Measurements from ENCODE around the gene SIGLEC9. TPM values are rescaled to one million over a fixed set of nuclear protein-coding genes. Genes with fewer than 3 reads are reported as not detected.
A peak's percentile ranks its signal among the peaks of the same experiment; 100 is the strongest.

SIGLEC9 gene
- total RNA-seq, 2 experiments from 2014 or later: 0.36 to 0.59 TPM

DNA sequence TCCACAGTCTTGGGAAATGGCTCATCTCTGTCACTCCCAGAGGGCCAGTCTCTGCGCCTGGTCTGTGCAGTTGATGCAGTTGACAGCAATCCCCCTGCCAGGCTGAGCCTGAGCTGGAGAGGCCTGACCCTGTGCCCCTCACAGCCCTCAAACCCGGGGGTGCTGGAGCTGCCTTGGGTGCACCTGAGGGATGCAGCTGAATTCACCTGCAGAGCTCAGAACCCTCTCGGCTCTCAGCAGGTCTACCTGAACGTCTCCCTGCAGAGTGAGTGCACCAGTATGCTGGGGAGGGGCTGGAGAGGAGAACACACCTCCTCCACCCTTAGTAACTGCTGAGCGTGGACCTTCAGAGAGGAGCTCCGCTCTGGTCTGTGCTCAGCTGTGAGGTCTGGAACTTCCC is 2.3 kb downstream of the SIGLEC9 start:
- POLR2A ChIA-PET: no interaction called here
- Mint-ChIP-seq H3K27me3 (no peaks in the 10 kb centered on the region), H3K36me3 (ENCODE audit: low read depth) (peaks cover 4% of the 10 kb centered on the region), H3K4me3 (no peak overlapping the region), H3K27ac (peak overlapping the region; percentile 89), H3K9me3 (peaks cover 2% of the 10 kb centered on the region), H3K4me1 (ENCODE audit: low read depth) (peaks cover 82% of the 10 kb centered on the region)
- intact Hi-C loops (cut with DNase I, micrococcal nuclease): no loop called here
- peaks cover 0 to 8% of the 10 kb centered on the region in 2 experiments for H3K9me3 ChIP-seq (ENCODE audit: control insufficient read depth in 1 of 2, insufficient read depth in 1 of 2, low read length in 2 of 2)
- peaks cover 97% of the 10 kb centered on the region for H3K4me1 ChIP-seq (ENCODE audit: insufficient read depth, low read length)
- ATAC-seq (ENCODE audit: poor library complexity) (no peak), DNase-seq (no peak)
- TF ChIP-seq CTCF (IDR thresholded peaks at IDR 0.05): no peak
- H3K36me3 ChIP-seq (ENCODE audit: insufficient read depth, low read length): no peaks in the 10 kb centered on the region
- H3K27ac ChIP-seq (ENCODE audit: low read depth in 1 of 2, low read length in 2 of 2): peak overlapping the region in 1 of 2 donors; percentile 16
- no peaks in the 10 kb centered on the region for H3K27me3 ChIP-seq (ENCODE audit: control insufficient read depth in 1 of 2, insufficient read depth in 2 of 2, low read length in 2 of 2)
- CTCF ChIA-PET: no interaction called here
- H3K4me3 ChIP-seq (ENCODE audit: low read length): peak overlapping the region; percentile 15

DNA sequence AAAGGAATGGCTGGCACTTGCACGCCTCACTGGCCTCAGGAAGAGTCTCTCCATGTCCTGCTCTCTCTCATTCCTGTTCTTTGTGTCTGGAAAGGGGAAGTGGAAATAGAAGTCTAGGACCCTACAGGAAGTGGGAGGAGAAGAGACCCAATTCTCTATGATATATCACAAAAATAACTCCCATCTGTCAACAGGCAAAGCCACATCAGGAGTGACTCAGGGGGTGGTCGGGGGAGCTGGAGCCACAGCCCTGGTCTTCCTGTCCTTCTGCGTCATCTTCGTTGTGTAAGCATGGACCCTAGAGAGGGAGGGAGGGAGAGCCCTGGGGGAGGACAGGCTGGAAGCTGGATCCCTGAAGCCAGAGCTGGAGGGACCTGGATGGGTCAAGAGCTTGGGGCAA is 3.0 kb downstream of the SIGLEC9 start:
- no peak for TF ChIP-seq CTCF (IDR thresholded peaks at IDR 0.05)
- H3K27me3 ChIP-seq (ENCODE audit: control insufficient read depth in 1 of 2, insufficient read depth in 2 of 2, low read length in 2 of 2): no peaks in the 10 kb centered on the region
- H3K36me3 Mint-ChIP-seq (ENCODE audit: low read depth): peaks cover 4% of the 10 kb centered on the region
- ATAC-seq (ENCODE audit: poor library complexity): no peak
- peaks cover 82% of the 10 kb centered on the region for H3K4me1 Mint-ChIP-seq (ENCODE audit: low read depth)
- POLR2A ChIA-PET: interaction anchor here (0.8 kb wide), 1 partner anchor 31 kb away, joined by 3 read pairs; no protein-coding TSS in a partner anchor
- H3K9me3 Mint-ChIP-seq: peaks cover 2% of the 10 kb centered on the region
- H3K4me1 ChIP-seq (ENCODE audit: insufficient read depth, low read length): peaks cover 96% of the 10 kb centered on the region
- peak in 5 of 14 experiments; percentile 31 to 66 (median 51) for DNase-seq
- H3K27ac Mint-ChIP-seq: peak overlapping the region; percentile 89
- H3K4me3 ChIP-seq (ENCODE audit: low read length): no peak overlapping the region
- CTCF ChIA-PET: no interaction called here
- H3K36me3 ChIP-seq (ENCODE audit: insufficient read depth, low read length): no peaks in the 10 kb centered on the region
- H3K27ac ChIP-seq (ENCODE audit: low read depth in 1 of 2, low read length in 2 of 2): no peak overlapping the region
- intact Hi-C loops (cut with DNase I, micrococcal nuclease): no loop called here
- no peaks in the 10 kb centered on the region for H3K27me3 Mint-ChIP-seq
- H3K4me3 Mint-ChIP-seq: peak overlapping the region; percentile 39
- H3K9me3 ChIP-seq (ENCODE audit: control insufficient read depth in 1 of 2, insufficient read depth in 1 of 2, low read length in 2 of 2): peaks cover 0 to 4% of the 10 kb centered on the region in 2 experiments

- H3K4me3 ChIP-seq (ENCODE audit: low read length): no peak overlapping the region
- intact Hi-C loops (cut with DNase I, micrococcal nuclease): no loop called here
- Mint-ChIP-seq H3K9me3 (peaks cover 2% of the 10 kb centered on the region), H3K36me3 (ENCODE audit: low read depth) (peaks cover 3% of the 10 kb centered on the region), H3K4me3 (no peak overlapping the region), H3K27ac (peak overlapping the region; percentile 89), H3K27me3 (no peaks in the 10 kb centered on the region), H3K4me1 (ENCODE audit: low read depth) (peaks cover 79% of the 10 kb centered on the region)
- no peaks in the 10 kb centered on the region for H3K27me3 ChIP-seq (ENCODE audit: control insufficient read depth in 1 of 2, insufficient read depth in 2 of 2, low read length in 2 of 2)
- no peaks in the 10 kb centered on the region for H3K36me3 ChIP-seq (ENCODE audit: insufficient read depth, low read length)
- CTCF ChIA-PET: no interaction called here
- H3K4me1 ChIP-seq (ENCODE audit: insufficient read depth, low read length): peaks cover 91% of the 10 kb centered on the region
- H3K27ac ChIP-seq (ENCODE audit: low read depth in 1 of 2, low read length in 2 of 2): no peak overlapping the region
- DNase-seq (no peak), ATAC-seq (ENCODE audit: poor library complexity) (no peak)
- POLR2A ChIA-PET: interaction anchor here (0.8 kb wide), 1 partner anchor 30 kb away, joined by 3 read pairs; no protein-coding TSS in a partner anchor
- TF ChIP-seq CTCF (IDR thresholded peaks at IDR 0.05): no peak
- no peaks in the 10 kb centered on the region for H3K9me3 ChIP-seq (ENCODE audit: control insufficient read depth in 1 of 2, insufficient read depth in 1 of 2, low read length in 2 of 2)
These were observed 3.5 kb downstream of the SIGLEC9 start for GRCh38 chr19:51128227-51128626.
